Subcutaneous adipose tissue (tissue), 4 donors: ENCODE results near the gene MAMLD1. TPM values are rescaled to one million over a fixed set of nuclear protein-coding genes. Genes with fewer than 3 reads are reported as not detected.

Experiments
- total RNA-seq, 4 donors: library from RNA; depleted of rRNA; stranded (reverse); fragments of >200 nt; gene quantifications; one replicate each; pipeline ENCODE4 v1.1.0, GENCODE V29; 2016

The MAMLD1 gene
- total RNA-seq, 4 donors from 2014 or later, result 5.5 to 11.7 (median 8.5) TPM

Other genes starting within 250 kb of the MAMLD1 start
- 10 to 100 TPM; 13.9 to 21.1 (median 16.2) TPM for gene MTM1, start 205.3 kb downstream of the MAMLD1 start, total RNA-seq